Upper lobe of right lung (tissue), 1 donor: ENCODE results near the gene DIABLO. TPM values are rescaled to one million over a fixed set of nuclear protein-coding genes. Genes with fewer than 3 reads are reported as not detected.

ENCODE experiments used
- ATAC-seq: fragments of 200-7000 bp; cut with Tn5 transposase; one replicate; pipeline ENCODE4 v1.9.1; 2020; ENCODE audit warnings: mild to moderate bottlenecking, moderate library complexity
- DNase-seq: peaks from one replicate; pipeline ENCODE4 v3.0.0-alpha.2; 2020
- H3K27ac ChIP-seq: fragments of 200-600 bp; one replicate; pipeline ENCODE4 v1.8.0; 2022
- H3K27me3 ChIP-seq: fragments of 200-600 bp; one replicate; pipeline ENCODE4 v1.8.0; 2022; ENCODE audit warnings: mild to moderate bottlenecking
- H3K36me3 ChIP-seq: fragments of 200-600 bp; one replicate; pipeline ENCODE4 v1.8.0; 2022
- H3K4me1 ChIP-seq: fragments of 200-600 bp; one replicate; pipeline ENCODE4 v1.8.0; 2022
- H3K4me3 ChIP-seq: fragments of 200-600 bp; one replicate; pipeline ENCODE4 v1.8.0; 2022; ENCODE audit warnings: mild to moderate bottlenecking
- H3K9me3 ChIP-seq: fragments of 200-600 bp; one replicate; pipeline ENCODE4 v1.8.0; 2022
- CTCF ChIP-seq: fragments of 200-600 bp; IDR thresholded peaks from one replicate; pipeline ENCODE4 v1.8.0; 2022; ENCODE audit warnings: antibody characterized with exemption
- intact Hi-C: fragments of 100-400 bp; cut with DNase I; formaldehyde crosslinking; loops from one replicate; pipeline ENCODE4 v1.11.0; 2022
- total RNA-seq: library from RNA; stranded (reverse); fragmentation: NEBNext Ultra II Directional; extraction: Animal tissue kit (Norgen Biotek cat#: 25700); gene quantifications from one replicate; pipeline ENCODE4 v1.2.1, GENCODE V29; 2021
- donor health status: DM: no; HTN: yes; CAD: no; lungs with severe emphysema.

The DIABLO gene
- total RNA-seq, 1 donor from 2014 or later, result 31.9 TPM

GRCh38 chr12:122250536-122250935 is 24.7 kb upstream of the DIABLO start:
- Histone ChIP-seq H3K27ac (no peak overlapping the region), H3K4me1 (no peaks in the 10 kb centered on the region), H3K9me3 (no peaks in the 10 kb centered on the region), H3K36me3 (peaks cover 44% of the 10 kb centered on the region), H3K4me3 (no peak overlapping the region), H3K27me3 (no peaks in the 10 kb centered on the region)
- DNase-seq (no peak), ATAC-seq (no peak)
- no peak for TF ChIP-seq CTCF
- intact Hi-C loops, result no loop called here

GRCh38 chr12:122250047-122250446 is 24.2 kb upstream of the DIABLO start:
- no peak for TF ChIP-seq CTCF
- intact Hi-C loops, result no loop called here
- H3K36me3 ChIP-seq, result peaks cover 40% of the 10 kb centered on the region
- ATAC-seq, result no peak
- H3K27me3 ChIP-seq, result no peaks in the 10 kb centered on the region
- H3K4me1 ChIP-seq, result no peaks in the 10 kb centered on the region
- H3K9me3 ChIP-seq, result no peaks in the 10 kb centered on the region
- DNase-seq, result no peak
- H3K4me3 ChIP-seq, result no peak overlapping the region
- H3K27ac ChIP-seq, result no peak overlapping the region

GRCh38 chr12:122245553-122245952 is 19.7 kb upstream of the DIABLO start:
- intact Hi-C loops, result no loop called here
- no peak for TF ChIP-seq CTCF
- peaks cover 61% of the 10 kb centered on the region for H3K36me3 ChIP-seq
- DNase-seq, result no peak
- H3K27me3 ChIP-seq, result no peaks in the 10 kb centered on the region
- no peaks in the 10 kb centered on the region for H3K4me1 ChIP-seq
- ATAC-seq, result no peak
- H3K27ac ChIP-seq, result no peak overlapping the region
- no peaks in the 10 kb centered on the region for H3K9me3 ChIP-seq
- no peak overlapping the region for H3K4me3 ChIP-seq

GRCh38 chr12:122244565-122245371 is 18.9 kb upstream of the DIABLO start:
- H3K4me3 ChIP-seq, result no peak overlapping the region
- no peaks in the 10 kb centered on the region for H3K4me1 ChIP-seq
- no peak overlapping the region for H3K27ac ChIP-seq
- H3K27me3 ChIP-seq, result no peaks in the 10 kb centered on the region
- no peak for DNase-seq
- TF ChIP-seq CTCF, result no peak
- intact Hi-C loops, result no loop called here
- H3K9me3 ChIP-seq, result no peaks in the 10 kb centered on the region
- peaks cover 62% of the 10 kb centered on the region for H3K36me3 ChIP-seq
- ATAC-seq, result no peak

GRCh38 chr12:122243965-122244364 is 18.1 kb upstream of the DIABLO start:
- H3K36me3 ChIP-seq, result peaks cover 62% of the 10 kb centered on the region
- H3K27ac ChIP-seq, result no peak overlapping the region
- no peaks in the 10 kb centered on the region for H3K4me1 ChIP-seq
- TF ChIP-seq CTCF, result no peak
- H3K4me3 ChIP-seq, result no peak overlapping the region
- intact Hi-C loops, result no loop called here
- DNase-seq (no peak), ATAC-seq (no peak)
- no peaks in the 10 kb centered on the region for H3K9me3 ChIP-seq
- no peaks in the 10 kb centered on the region for H3K27me3 ChIP-seq
